Effector CD8-positive, alpha-beta T cell (primary cell): ENCODE measurements around the gene GNG7.
"Not testable (repeated sequence)": the region's sequence is repeated elsewhere in the genome, so short reads cannot be mapped to it uniquely, and the experiment has no call there.

ENCODE experiments used
- DNase-seq: peaks from one replicate; lab custom pipeline; 2025; lab: John Stamatoyannopoulos, UW

Gene GNG7

GRCh38 chr19:2575734-2576481 lies 126.6 kb downstream of the GNG7 start:
- no peak for DNase-seq

- no peak for DNase-seq
These were observed 127.4 kb downstream of the GNG7 start for GRCh38 chr19:2574971-2575630.

- DNase-seq: no peak
These were observed 128.0 kb downstream of the GNG7 start for GRCh38 chr19:2574478-2574931.

GRCh38 chr19:2573916-2574315 lies 128.6 kb downstream of the GNG7 start:
- DNase-seq: no peak

- not testable (repeated sequence) for DNase-seq
These were observed 130.3 kb downstream of the GNG7 start for GRCh38 chr19:2572152-2572551.

- no peak for DNase-seq
These were observed 132.7 kb downstream of the GNG7 start for GRCh38 chr19:2569596-2570465.

GRCh38 chr19:2567996-2568395 lies 134.5 kb downstream of the GNG7 start:
- DNase-seq: no peak

- DNase-seq: no peak
These were observed 134.9 kb downstream of the GNG7 start for GRCh38 chr19:2567580-2567979.

- not testable (repeated sequence) for DNase-seq
These were observed 138.9 kb downstream of the GNG7 start for GRCh38 chr19:2563546-2563945.

GRCh38 chr19:2561895-2562294 lies 140.6 kb downstream of the GNG7 start:
- DNase-seq: peak; percentile 26

- DNase-seq: no peak
These were observed 141.3 kb downstream of the GNG7 start for GRCh38 chr19:2561221-2561620.

GRCh38 chr19:2560369-2560768 lies 142.1 kb downstream of the GNG7 start:
- no peak for DNase-seq

GRCh38 chr19:2558543-2558942 lies 144.0 kb downstream of the GNG7 start:
- DNase-seq: no peak

GRCh38 chr19:2558131-2558530 lies 144.4 kb downstream of the GNG7 start:
- not testable (repeated sequence) for DNase-seq

- no peak for DNase-seq
These were observed 145.4 kb downstream of the GNG7 start for GRCh38 chr19:2557093-2557440.

- DNase-seq: no peak
These were observed 146.0 kb downstream of the GNG7 start for GRCh38 chr19:2556221-2557092.

- no peak for DNase-seq
These were observed 146.9 kb downstream of the GNG7 start for GRCh38 chr19:2555422-2556220.

GRCh38 chr19:2554856-2555255 lies 147.6 kb downstream of the GNG7 start:
- DNase-seq: no peak

- DNase-seq: no peak
These were observed 149.0 kb downstream of the GNG7 start for GRCh38 chr19:2553510-2553909.

- DNase-seq: no peak
These were observed 149.6 kb downstream of the GNG7 start for GRCh38 chr19:2552859-2553258.

GRCh38 chr19:2551864-2552185 lies 150.7 kb downstream of the GNG7 start:
- no peak for DNase-seq
